NCI-H1436 (cell line): ENCODE data around the gene ATXN7.

ENCODE experiments used
- DNase-seq: peaks from one replicate; lab custom pipeline; 2025; lab: John Stamatoyannopoulos, UW

The ATXN7 gene

GRCh38 chr3:64049136-64049535, 185.5 kb downstream of the ATXN7 start:
- DNase-seq: no peak

GRCh38 chr3:64049832-64050231, 186.2 kb downstream of the ATXN7 start:
- DNase-seq: no peak
